Glutamatergic neuron (in vitro differentiated cells): ENCODE data around the gene ITGBL1. TPM values are rescaled to one million over a fixed set of nuclear protein-coding genes. Genes with fewer than 3 reads are reported as not detected.

ENCODE experiments used
- DNase-seq: peaks from one replicate; pipeline ENCODE4 v3.0.0; 2022
- H3K27ac Mint-ChIP-seq: one replicate; pipeline ENCODE4 v1.8.0; 2020; ENCODE audit warnings: mild to moderate bottlenecking, mixed read lengths, inconsistent platforms; ENCODE audit not compliant: unreplicated experiment
- H3K27me3 Mint-ChIP-seq: one replicate; pipeline ENCODE4 v1.8.0; 2020; ENCODE audit warnings: mild to moderate bottlenecking, moderate library complexity, mixed read lengths, inconsistent platforms; ENCODE audit not compliant: unreplicated experiment
- H3K36me3 Mint-ChIP-seq: one replicate; pipeline ENCODE4 v1.8.0; 2020; ENCODE audit warnings: mild to moderate bottlenecking, mixed read lengths, inconsistent platforms; ENCODE audit not compliant: unreplicated experiment
- H3K4me1 Mint-ChIP-seq: one replicate; pipeline ENCODE4 v1.8.0; 2020; ENCODE audit warnings: mild to moderate bottlenecking, low read depth, mixed read lengths, inconsistent platforms; ENCODE audit not compliant: unreplicated experiment
- H3K4me3 Mint-ChIP-seq: one replicate; pipeline ENCODE4 v1.8.0; 2020; ENCODE audit warnings: mild to moderate bottlenecking, mixed read lengths, inconsistent platforms; ENCODE audit not compliant: unreplicated experiment
- H3K9me3 Mint-ChIP-seq: one replicate; pipeline ENCODE4 v1.8.0; 2020; ENCODE audit warnings: mild to moderate bottlenecking, moderate library complexity, mixed read lengths, inconsistent platforms; ENCODE audit not compliant: unreplicated experiment
- total RNA-seq: library from RNA; stranded (reverse); fragmentation: NEBNext Ultra II Directional; extraction: Animal tissue kit (Norgen Biotek cat#: 25700); gene quantifications from one replicate; pipeline ENCODE4 v1.2.1, GENCODE V29; 2021; ENCODE audit not compliant: unreplicated experiment
- TF ChIP-seq, protein P1 (sequence below): fragments of 200-600 bp; sonication (generic); IDR thresholded peaks from one replicate; pipeline ENCODE4 v1.5.0; 2021; ENCODE audit not compliant: partially characterized antibody, unreplicated experiment

ITGBL1 gene
- total RNA-seq, 1 donor from 2014 or later = not detected

DNA sequence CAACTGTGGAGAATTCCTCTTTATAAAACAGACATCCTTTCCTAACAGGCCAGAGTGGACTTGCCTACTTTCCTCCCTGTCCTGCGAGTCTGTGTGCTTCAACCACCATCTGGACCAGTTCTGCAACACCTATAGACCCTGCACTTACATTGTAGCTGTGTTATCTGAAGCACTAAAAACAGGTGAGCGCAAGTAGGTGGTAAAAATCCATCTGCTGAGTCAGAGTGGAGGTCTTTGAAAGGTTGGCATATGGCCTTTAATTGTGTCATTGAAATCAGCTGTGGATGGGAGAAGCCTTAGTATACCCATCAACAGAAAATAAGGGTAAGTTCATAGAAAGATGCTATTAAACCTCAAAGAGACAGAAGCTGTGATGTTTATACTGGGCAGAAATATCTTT, 28.6 kb upstream of the ITGBL1 start:
- TF ChIP-seq, protein P1, sequence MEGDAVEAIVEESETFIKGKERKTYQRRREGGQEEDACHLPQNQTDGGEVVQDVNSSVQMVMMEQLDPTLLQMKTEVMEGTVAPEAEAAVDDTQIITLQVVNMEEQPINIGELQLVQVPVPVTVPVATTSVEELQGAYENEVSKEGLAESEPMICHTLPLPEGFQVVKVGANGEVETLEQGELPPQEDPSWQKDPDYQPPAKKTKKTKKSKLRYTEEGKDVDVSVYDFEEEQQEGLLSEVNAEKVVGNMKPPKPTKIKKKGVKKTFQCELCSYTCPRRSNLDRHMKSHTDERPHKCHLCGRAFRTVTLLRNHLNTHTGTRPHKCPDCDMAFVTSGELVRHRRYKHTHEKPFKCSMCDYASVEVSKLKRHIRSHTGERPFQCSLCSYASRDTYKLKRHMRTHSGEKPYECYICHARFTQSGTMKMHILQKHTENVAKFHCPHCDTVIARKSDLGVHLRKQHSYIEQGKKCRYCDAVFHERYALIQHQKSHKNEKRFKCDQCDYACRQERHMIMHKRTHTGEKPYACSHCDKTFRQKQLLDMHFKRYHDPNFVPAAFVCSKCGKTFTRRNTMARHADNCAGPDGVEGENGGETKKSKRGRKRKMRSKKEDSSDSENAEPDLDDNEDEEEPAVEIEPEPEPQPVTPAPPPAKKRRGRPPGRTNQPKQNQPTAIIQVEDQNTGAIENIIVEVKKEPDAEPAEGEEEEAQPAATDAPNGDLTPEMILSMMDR = no peak
- H3K27ac Mint-ChIP-seq = no peak overlapping the region
- H3K9me3 Mint-ChIP-seq = peaks cover 1% of the 10 kb centered on the region
- no peaks in the 10 kb centered on the region for H3K36me3 Mint-ChIP-seq
- no peak for DNase-seq
- no peak overlapping the region for H3K4me3 Mint-ChIP-seq
- H3K27me3 Mint-ChIP-seq = no peaks in the 10 kb centered on the region
- H3K4me1 Mint-ChIP-seq = no peaks in the 10 kb centered on the region

DNA sequence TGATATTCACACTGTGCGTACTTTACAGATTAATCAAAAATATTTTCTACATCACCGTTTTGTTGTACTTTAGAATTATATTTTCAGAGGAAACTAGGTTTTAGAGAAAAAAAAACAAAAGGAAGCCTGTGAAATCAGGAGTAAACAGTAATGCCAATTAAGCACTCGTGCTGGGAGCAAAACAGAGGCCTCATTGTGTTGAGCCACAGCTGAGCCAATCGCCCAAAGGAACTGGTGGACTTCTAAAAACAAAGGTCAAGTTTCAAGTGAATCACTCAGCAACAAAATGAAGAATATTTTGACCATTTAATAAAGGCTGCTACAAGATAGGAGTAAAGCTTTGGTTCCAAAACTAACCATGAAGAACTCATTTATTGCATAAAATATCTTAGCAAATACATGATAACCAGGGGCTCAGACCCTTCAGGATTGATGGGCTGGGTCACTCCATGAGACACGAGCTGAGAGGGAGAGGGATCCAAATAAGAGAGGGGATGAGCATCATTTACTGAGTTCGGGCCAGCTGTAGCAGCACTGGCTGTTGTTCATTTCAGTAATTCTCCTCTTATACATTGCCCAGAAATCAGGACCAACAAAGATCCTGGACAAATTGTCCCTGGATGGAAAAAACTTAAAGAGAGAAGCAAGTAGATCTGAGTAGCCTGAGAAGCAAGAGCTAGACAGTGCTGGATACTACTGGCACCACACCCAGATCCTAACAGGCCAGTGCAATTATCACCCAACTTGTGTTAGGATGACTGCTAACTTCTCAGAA, 27.9 kb upstream of the ITGBL1 start:
- no peak for DNase-seq
- Mint-ChIP-seq H3K27ac (no peak overlapping the region), H3K4me1 (no peaks in the 10 kb centered on the region), H3K36me3 (no peaks in the 10 kb centered on the region), H3K4me3 (no peak overlapping the region), H3K9me3 (peaks cover 1% of the 10 kb centered on the region), H3K27me3 (no peaks in the 10 kb centered on the region)
- TF ChIP-seq, protein P1 = no peak

DNA sequence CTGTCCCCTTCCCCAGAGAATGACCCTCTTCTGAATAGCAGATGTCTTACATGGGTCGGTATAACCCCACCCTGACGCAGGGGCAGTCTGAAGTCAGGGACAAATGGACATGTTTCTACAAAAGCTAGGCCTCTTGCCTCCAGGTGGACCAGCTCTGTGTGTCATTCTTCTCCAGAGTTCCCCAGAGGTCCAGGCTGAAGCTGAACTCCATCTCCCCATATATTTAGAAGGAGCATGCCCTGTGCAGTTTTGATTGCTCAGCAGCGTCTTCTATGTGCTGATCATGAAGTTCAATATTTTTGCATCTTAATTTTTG, 27.4 kb upstream of the ITGBL1 start:
- Mint-ChIP-seq H3K4me1 (no peaks in the 10 kb centered on the region), H3K27me3 (no peaks in the 10 kb centered on the region), H3K9me3 (peaks cover 1% of the 10 kb centered on the region), H3K27ac (no peak overlapping the region), H3K4me3 (no peak overlapping the region), H3K36me3 (no peaks in the 10 kb centered on the region)
- TF ChIP-seq, protein P1 = no peak
- no peak for DNase-seq

DNA sequence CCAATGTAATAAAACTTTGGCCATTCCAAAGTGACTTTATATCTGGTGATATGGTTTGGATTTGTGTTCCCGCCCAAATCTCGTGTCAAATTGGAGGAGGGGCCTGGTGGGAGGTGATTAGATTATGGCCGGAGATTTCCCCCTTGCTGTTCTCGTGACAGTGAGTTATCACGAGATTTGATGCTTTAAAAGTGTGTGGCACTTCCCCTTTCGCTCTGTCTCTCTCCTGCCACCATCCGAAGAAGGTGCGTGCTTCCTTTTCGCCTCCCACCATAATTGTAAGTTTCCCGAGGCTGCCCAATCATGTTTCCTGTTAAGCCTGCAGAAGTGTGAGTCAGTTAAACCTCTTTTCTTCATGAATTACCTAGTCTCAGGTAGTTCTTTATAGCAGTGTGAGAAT, 26.9 kb upstream of the ITGBL1 start:
- Mint-ChIP-seq H3K4me3 (no peak overlapping the region), H3K9me3 (peaks cover 1% of the 10 kb centered on the region), H3K27ac (no peak overlapping the region), H3K27me3 (no peaks in the 10 kb centered on the region), H3K36me3 (no peaks in the 10 kb centered on the region), H3K4me1 (no peaks in the 10 kb centered on the region)
- no peak for DNase-seq
- TF ChIP-seq, protein P1 = no peak

DNA sequence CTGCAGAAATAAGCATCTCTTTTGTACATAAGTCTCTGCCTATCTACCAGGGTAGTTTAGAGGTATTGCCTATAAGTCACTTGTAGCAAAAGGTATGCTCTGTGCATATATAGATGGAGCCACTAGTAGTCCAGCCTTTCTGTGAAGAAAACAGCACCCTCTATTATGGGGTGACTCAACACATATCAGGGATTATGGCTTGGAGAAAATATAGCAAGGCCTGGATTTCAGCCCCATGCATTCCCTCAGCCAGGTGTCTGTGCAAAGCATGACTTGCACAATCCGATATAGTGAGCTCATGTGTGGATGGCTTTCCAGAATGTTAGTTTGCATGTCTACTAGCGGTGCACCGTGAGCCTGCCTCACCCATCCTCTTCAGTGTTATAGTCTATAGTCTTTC, 22.7 kb upstream of the ITGBL1 start:
- H3K9me3 Mint-ChIP-seq = peaks cover 1% of the 10 kb centered on the region
- no peaks in the 10 kb centered on the region for H3K4me1 Mint-ChIP-seq
- no peaks in the 10 kb centered on the region for H3K36me3 Mint-ChIP-seq
- no peak overlapping the region for H3K4me3 Mint-ChIP-seq
- no peak for DNase-seq
- peaks cover 2% of the 10 kb centered on the region for H3K27me3 Mint-ChIP-seq
- TF ChIP-seq, protein P1 = no peak
- no peak overlapping the region for H3K27ac Mint-ChIP-seq
